ENCODE data around the gene POC5.

The POC5 gene

DNA sequence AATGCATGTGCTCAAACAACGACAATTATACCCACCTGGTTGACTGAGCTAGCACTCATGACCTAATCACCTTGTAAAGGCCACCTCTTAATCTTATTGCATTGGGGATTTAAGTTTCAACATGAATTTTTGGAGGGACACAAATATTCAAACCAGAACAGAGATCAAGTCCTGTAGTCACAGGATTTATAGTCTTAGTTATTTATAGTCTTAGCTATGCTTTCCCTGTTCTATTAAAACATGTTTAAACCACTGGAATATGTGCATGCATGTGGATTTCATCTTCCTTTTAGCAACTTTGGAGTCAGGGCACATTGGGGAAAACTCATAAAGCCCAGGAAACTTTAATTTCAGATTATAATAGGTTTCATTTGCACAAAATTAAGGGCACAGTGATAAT, 79.3 kb downstream of the POC5 start:
- Histone ChIP-seq H3K4me3 (replicated peaks; ENCODE audit: insufficient read depth, low read length) (no peak overlapping the region), H3K27ac (replicated peaks) (no peak overlapping the region), H3K27me3 (ENCODE audit: insufficient read depth, poor library complexity, severe bottlenecking) (no peaks in the 10 kb centered on the region)
- DNase-seq (ENCODE audit: low read depth in 1 of 2, low spot score in 1 of 2): no peak
- TF ChIP-seq GABPA (IDR thresholded peaks at IDR 0.05; ENCODE audit: low read depth) (no peak), POLR2AphosphoS5 (IDR thresholded peaks at IDR 0.05; ENCODE audit: low read depth) (no peak), CTCF (IDR thresholded peaks at IDR 0.05; ENCODE audit: insufficient read depth, low read length) (no peak), SPI1 (IDR thresholded peaks at IDR 0.05; ENCODE audit: borderline replicate concordance, low read depth) (no peak), REST (IDR thresholded peaks at IDR 0.05; ENCODE audit: insufficient replicate concordance, low read depth) (no peak)

- Histone ChIP-seq H3K27me3 (ENCODE audit: insufficient read depth, poor library complexity, severe bottlenecking) (no peaks in the 10 kb centered on the region), H3K27ac (replicated peaks) (no peak overlapping the region), H3K4me3 (replicated peaks; ENCODE audit: insufficient read depth, low read length) (no peak overlapping the region)
- TF ChIP-seq SPI1 (IDR thresholded peaks at IDR 0.05; ENCODE audit: borderline replicate concordance, low read depth) (no peak), CTCF (IDR thresholded peaks at IDR 0.05; ENCODE audit: insufficient read depth, low read length) (no peak), POLR2AphosphoS5 (IDR thresholded peaks at IDR 0.05; ENCODE audit: low read depth) (no peak), GABPA (IDR thresholded peaks at IDR 0.05; ENCODE audit: low read depth) (no peak), REST (IDR thresholded peaks at IDR 0.05; ENCODE audit: insufficient replicate concordance, low read depth) (no peak)
- DNase-seq (ENCODE audit: low read depth in 1 of 2, low spot score in 1 of 2): no peak
Measured at GRCh38 chr5:75632321-75632720, 84.9 kb downstream of the POC5 start.

DNA sequence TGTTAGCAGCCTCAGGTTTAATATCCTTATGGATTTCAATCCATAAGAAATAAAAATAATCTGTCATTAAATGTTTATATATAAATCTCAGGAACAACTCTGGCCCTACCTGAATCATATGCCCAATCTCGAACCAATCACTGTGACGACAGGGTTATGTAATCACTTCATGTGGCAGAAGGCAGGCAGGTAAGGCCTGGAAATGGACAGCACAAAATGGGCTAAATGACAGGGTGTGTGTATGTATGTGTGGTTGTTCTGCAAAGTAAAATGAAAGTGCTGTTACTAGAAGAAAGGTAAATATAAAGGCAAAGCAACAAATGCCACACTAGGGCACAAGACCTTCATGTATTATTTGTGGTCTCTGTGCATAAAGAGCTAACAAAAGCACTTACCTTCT, 86.4 kb downstream of the POC5 start:
- Histone ChIP-seq H3K27ac (replicated peaks) (no peak overlapping the region), H3K27me3 (ENCODE audit: insufficient read depth, poor library complexity, severe bottlenecking) (no peaks in the 10 kb centered on the region), H3K4me3 (replicated peaks; ENCODE audit: insufficient read depth, low read length) (no peak overlapping the region)
- TF ChIP-seq SPI1 (IDR thresholded peaks at IDR 0.05; ENCODE audit: borderline replicate concordance, low read depth) (no peak), CTCF (IDR thresholded peaks at IDR 0.05; ENCODE audit: insufficient read depth, low read length) (no peak), POLR2AphosphoS5 (IDR thresholded peaks at IDR 0.05; ENCODE audit: low read depth) (no peak), GABPA (IDR thresholded peaks at IDR 0.05; ENCODE audit: low read depth) (no peak), REST (IDR thresholded peaks at IDR 0.05; ENCODE audit: insufficient replicate concordance, low read depth) (no peak)
- no peak for DNase-seq (ENCODE audit: low read depth in 1 of 2, low spot score in 1 of 2)
